Gastrocnemius medialis (tissue), 4 donors: ENCODE measurements around the gene NLGN1.

Experiments
- CTCF ChIP-seq, 5 experiments: fragments of 450-650 bp in 3 of 5; fragments of 200-600 bp in 2 of 5; sonication (generic) in 2 of 5; IDR thresholded peaks in 4 of 5; conservative IDR thresholded peaks in 1 of 5; 1 replicate in 4 of 5; 2 replicates in 1 of 5; pipeline ENCODE4 v1.5.1; 2016 to 2019; ENCODE audit warnings: antibody characterized with exemption in 5 of 5, mild to moderate bottlenecking in 3 of 5, moderate library complexity in 3 of 5
- POLR2A ChIP-seq, 2 donors: fragments of 450-650 bp; IDR thresholded peaks; one replicate each; pipeline ENCODE4 v1.6.1; 2017; ENCODE audit warnings: antibody characterized with exemption in 2 of 2, mild to moderate bottlenecking in 2 of 2, moderate library complexity in 2 of 2

DNA sequence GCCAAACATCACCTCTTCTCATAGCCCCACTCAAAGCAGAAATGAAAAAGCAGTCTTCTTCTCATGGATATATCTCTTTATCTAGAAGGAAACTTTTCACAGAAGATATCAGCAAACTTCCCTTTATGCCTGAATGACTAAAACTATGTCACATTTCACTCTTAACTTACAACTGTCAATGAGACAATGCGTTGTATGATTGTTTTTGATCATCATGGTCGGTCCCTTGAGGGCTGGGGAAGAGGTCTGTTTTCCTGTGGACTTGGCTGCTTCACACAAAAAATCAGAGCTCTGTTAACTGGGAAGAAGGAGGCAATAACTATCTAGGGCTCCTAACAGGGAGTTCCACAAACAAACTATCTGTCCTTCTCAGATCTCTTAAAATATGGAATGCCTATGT lies 5.1 kb downstream of the NLGN1 start:
- TF ChIP-seq CTCF (IDR thresholded peaks at IDR 0.05 in 4 of 5, conservative IDR thresholded peaks at IDR 0.05 in 1 of 5), result no peak
- TF ChIP-seq POLR2A (IDR thresholded peaks at IDR 0.05), result no peak
